Activated naive CD4-positive, alpha-beta T cell treated with anti-CD3 and anti-CD28 coated beads, Interleukin-2, amount 50 U/mL, for 72 hours (primary cell): ENCODE results near the gene TEKT2. TPM values are rescaled to one million over a fixed set of nuclear protein-coding genes. Genes with fewer than 3 reads are reported as not detected.
A peak's percentile ranks its signal among the peaks of the same experiment; 100 is the strongest.

ENCODE experiments used
- ATAC-seq, 2 donors: fragments of 150-1000 bp; cut with Tn5 transposase; 2 replicates each; pipeline ENCODE4 v1.10.0; 2021; ENCODE audit warnings: mild to moderate bottlenecking in 2 of 2, moderate library complexity in 2 of 2
- DNase-seq, 2 donors: peaks; one replicate each; pipeline ENCODE4 v3.0.0; 2021 to 2022; ENCODE audit warnings: low spot score in 2 of 2
- H3K27ac Mint-ChIP-seq, 2 donors: one replicate each; pipeline ENCODE4 v1.8.0; 2022; ENCODE audit warnings: mild to moderate bottlenecking in 2 of 2, mixed read lengths in 2 of 2
- H3K36me3 Mint-ChIP-seq, 2 donors: one replicate each; pipeline ENCODE4 v1.8.0; 2022; ENCODE audit warnings: mixed read lengths in 2 of 2
- H3K9me3 Mint-ChIP-seq, 2 donors: one replicate each; pipeline ENCODE4 v1.8.0; 2022; ENCODE audit warnings: mixed read lengths in 2 of 2
- total RNA-seq, 2 donors: library from RNA; stranded (reverse); gene quantifications; one replicate each; pipeline ENCODE4 v1.2.3, GENCODE V29; 2022

TEKT2 gene
- total RNA-seq, 2 donors from 2014 or later, result 0.27 TPM; not detected in 1

DNA sequence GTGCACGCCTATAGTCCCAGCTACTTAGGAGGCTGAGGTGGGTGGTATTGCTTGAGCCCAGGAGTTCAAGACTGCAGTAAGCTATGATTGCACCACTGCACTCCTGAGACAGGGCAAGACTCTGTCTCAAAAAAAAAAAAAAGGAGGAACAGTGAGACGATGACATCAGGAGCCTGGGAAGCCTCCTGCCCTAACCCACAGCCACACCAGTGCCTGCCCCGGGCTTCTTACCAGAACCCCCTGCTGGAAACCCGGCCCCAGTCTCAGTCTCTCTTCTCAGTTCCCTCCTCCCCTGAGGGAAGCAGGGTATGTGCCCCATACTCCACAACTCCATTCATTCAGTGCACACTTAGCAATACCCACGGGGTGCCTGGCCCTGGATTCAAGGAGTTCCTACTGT is 32.0 kb downstream of the TEKT2 start:
- ATAC-seq (no peak), DNase-seq (no peak)
- no peaks in the 10 kb centered on the region for H3K36me3 Mint-ChIP-seq
- H3K27ac Mint-ChIP-seq, result no peak overlapping the region
- H3K9me3 Mint-ChIP-seq, result no peaks in the 10 kb centered on the region

DNA sequence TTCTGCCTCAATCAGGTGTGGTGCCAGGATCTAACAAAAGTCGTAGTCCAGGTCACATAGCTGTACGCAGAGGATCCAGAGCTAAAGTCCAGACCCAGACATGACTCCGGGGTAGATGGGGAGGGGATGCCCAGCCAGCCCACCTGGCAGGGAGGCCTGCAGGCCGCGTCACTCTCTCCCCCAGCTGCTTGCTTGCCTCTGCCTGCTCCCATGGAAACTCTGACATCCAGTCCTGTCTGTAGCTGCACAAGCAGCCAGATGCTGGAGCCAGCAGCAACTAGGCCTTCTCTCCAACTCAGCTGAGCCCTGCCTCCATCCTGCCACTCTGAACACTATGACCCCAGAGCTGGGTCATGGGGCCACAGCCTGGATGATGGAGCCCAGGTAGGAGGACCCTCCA is 33.0 kb downstream of the TEKT2 start:
- no peaks in the 10 kb centered on the region for H3K9me3 Mint-ChIP-seq
- DNase-seq (no peak), ATAC-seq (no peak)
- H3K36me3 Mint-ChIP-seq, result no peaks in the 10 kb centered on the region
- peak overlapping the region in 1 of 2 donors; percentile 25 for H3K27ac Mint-ChIP-seq

- no peak for DNase-seq
- Mint-ChIP-seq H3K9me3 (no peaks in the 10 kb centered on the region), H3K27ac (no peak overlapping the region)
Measured at GRCh38 chr1:36118447-36119204, 34.7 kb downstream of the TEKT2 start.

GRCh38 chr1:36119456-36119855 is 35.6 kb downstream of the TEKT2 start:
- H3K36me3 Mint-ChIP-seq, result no peaks in the 10 kb centered on the region
- H3K27ac Mint-ChIP-seq, result no peak overlapping the region
- H3K9me3 Mint-ChIP-seq, result no peaks in the 10 kb centered on the region
- ATAC-seq (no peak), DNase-seq (no peak)

More at GRCh38 chr1:36118447-36119204, 34.7 kb downstream of the TEKT2 start:
- H3K36me3 Mint-ChIP-seq, result no peaks in the 10 kb centered on the region
- no peak for ATAC-seq

GRCh38 chr1:36122062-36123030 is 38.5 kb downstream of the TEKT2 start:
- Mint-ChIP-seq H3K9me3 (no peaks in the 10 kb centered on the region), H3K36me3 (no peaks in the 10 kb centered on the region), H3K27ac (no peak overlapping the region)
- DNase-seq (no peak), ATAC-seq (peak; percentile 4 to 25)

DNA sequence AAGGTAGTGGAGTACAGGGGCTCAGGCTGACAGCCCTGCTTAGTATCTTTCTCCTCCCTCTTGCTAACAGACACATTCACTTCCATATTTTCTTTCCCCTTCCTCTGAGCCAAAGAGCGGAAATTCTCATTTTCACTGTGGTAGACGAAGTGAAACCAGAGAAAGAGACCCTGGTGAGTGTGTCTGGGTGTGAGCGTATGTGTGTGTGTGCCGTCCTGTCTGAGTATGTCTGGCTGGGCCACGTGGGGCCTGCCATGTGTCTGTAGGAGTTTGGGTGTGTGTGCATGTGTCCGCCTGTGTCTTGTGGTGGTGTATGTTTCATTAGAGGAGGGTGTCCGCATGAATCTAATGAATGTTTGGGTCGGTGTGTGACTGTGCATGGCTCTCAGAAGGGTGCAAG is 39.5 kb downstream of the TEKT2 start:
- Mint-ChIP-seq H3K9me3 (no peaks in the 10 kb centered on the region), H3K36me3 (no peaks in the 10 kb centered on the region), H3K27ac (no peak overlapping the region)
- ATAC-seq, result peak; percentile 57 to 70
- no peak for DNase-seq

DNA sequence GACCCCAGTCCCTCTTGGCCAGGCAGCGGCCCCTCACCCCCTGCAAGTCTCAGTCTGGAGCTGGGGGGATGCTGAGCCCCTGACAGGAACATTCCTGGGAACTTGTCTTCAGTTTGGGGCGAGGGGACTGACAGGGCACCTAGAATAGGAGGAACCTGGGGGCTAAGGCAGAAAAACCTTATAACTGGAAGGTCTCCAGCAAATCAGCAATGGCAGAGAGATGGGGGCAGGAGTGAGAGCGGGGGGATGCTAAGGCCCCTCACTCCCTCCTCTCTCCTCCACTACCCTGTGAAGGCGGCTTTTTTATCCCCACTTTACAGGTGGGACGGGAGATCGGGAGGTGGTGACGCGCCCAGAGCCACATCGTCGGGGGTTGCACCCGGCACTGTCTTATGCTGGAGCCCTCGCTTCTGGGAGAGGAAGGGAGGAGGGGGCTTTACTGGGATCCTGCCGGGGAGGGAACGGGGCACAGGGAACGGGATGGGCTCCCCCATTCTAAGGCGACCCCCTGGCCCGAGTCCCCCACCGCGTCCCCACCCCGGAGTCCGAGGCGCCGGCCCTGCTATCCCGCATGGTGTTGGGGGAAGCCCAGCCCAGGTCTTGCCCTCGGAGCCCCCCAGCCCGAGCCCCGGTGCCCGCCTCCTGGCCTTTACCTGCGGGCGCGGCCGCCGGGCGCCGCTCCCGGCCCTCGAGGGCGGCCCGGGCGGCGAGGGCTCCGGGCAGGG is 40.7 kb downstream of the TEKT2 start:
- DNase-seq (no peak), ATAC-seq (no peak)
- H3K27ac Mint-ChIP-seq, result no peak overlapping the region
- no peaks in the 10 kb centered on the region for H3K9me3 Mint-ChIP-seq
- H3K36me3 Mint-ChIP-seq, result no peaks in the 10 kb centered on the region

DNA sequence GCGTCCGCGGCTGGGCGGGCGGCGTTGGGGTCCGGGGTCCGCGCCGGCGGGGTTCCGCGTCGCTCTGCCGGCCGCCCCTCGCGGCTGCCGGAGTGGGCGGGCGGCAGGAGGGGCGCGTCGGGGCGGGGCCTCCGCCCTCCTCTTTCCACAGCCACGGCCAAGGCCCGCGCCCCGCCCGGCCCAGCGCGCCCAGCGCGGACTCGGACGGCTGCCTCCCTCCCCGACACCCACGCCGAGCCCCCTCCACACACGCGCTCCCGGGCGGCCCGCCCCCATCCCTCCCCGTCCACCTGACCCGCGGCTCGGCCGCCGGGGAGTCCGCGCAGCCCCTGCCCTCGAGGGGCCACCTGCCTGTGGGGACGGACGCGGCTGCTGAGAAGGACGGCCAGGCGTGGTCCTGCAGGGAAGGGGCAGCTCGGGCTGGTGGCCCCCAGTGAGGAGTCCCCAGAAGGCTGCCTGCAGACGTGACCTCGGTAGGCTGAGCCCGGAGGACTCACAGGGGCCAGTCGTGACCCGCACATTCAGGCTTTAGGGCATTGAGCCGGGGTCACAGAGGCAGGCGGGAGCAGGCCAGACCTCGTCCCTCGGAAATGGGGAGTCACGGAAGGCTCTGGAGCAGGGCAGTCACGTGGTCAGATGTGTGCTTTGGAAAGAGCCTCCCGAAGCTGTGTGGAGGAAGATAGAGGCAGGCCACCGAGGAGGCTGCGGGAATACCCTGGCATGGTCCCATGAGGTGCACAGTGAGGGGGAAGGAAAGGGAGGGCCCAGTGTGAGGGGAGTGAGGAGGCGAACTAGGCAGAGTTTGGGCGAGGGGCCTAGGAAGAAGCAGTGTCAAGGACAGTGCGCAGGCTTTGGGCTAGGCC is 41.5 kb downstream of the TEKT2 start, which contains the start of gene COL8A2:
Gene COL8A2 (minus strand): TSS at position 94 of the 863 bp plus-strand sequence. CDS start 24,980 bp downstream, outside the sequence.
- H3K9me3 Mint-ChIP-seq, result no peaks in the 10 kb centered on the region
- DNase-seq, result no peak
- no peaks in the 10 kb centered on the region for H3K36me3 Mint-ChIP-seq
- ATAC-seq, result peak in 1 of 2 donors; percentile 45
- no peak within 1 kb of the TSS for H3K27ac Mint-ChIP-seq

DNA sequence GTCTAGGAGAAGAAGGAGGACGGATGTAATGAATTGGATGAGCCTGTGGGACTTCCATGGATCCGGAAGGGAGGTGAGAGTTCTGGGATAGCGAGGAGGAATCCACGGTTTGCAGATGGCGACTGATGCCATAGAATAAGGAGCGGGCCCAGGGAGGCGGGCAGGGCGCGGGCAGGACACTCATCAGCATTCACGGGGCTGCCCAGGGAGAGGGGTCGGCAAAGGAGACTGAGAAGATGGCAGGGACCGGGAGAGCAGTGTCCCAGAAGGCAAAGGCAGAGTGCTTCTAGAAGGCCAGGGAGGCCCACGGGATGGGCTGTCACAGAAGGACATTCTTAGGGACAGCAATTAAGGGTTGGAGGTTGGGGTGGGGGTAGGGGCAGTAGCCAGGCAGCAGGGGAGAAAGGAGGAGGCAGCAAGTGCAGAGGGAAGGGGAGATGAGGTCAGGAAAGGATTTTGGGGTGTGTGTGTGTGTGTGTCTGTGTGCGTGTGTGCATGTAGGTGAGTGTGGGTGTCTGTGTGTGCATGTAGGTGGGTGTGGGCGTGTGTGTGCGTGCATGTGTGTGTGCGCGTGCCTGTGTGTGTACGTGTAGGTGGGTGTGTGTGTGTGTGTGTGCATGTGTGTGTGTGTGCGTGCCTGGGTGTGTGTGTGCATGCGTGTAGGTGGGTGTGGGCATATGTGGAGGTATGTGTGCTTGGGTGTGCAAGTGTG is 42.3 kb downstream of the TEKT2 start:
- Mint-ChIP-seq H3K9me3 (no peaks in the 10 kb centered on the region), H3K27ac (no peak overlapping the region), H3K36me3 (no peaks in the 10 kb centered on the region)
- DNase-seq (no peak), ATAC-seq (no peak)

DNA sequence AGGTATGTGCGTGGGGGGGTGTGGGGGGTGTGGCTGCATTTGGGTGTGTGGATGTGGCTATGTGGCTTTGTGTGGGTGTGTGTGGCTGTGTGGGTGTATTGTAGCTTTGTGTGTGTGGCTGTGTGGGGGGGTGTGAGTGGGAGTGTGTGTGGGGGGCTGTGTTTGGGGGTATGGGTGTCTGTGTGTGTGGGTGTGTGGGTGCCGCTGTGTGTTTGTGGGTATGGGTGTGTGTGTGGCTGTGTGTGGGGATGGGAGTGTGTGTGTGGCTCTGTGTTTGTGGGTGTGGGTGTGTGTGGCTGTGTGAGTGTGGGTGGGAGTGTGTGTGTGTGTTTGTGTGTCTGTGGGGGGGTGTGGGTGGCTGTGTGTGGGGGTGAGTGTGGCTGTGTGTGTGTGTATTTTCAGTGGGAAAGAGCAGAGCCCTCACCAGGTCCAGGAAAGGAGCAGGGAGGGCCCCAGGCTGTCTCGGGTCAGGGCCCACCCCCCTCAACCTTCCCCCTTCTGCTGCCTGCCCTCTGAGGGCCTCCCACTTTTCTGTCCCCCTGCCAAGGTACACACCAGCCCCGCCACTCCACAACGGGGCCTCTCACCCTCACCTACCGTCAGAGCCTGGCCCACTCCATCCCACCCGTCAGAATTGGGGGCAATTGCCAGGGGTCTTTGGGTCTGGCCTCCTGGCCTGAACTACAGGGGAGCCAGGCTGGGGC is 43.1 kb downstream of the TEKT2 start:
- H3K9me3 Mint-ChIP-seq, result no peaks in the 10 kb centered on the region
- no peak overlapping the region for H3K27ac Mint-ChIP-seq
- no peaks in the 10 kb centered on the region for H3K36me3 Mint-ChIP-seq
- no peak for ATAC-seq
- DNase-seq, result no peak

- no peaks in the 10 kb centered on the region for H3K36me3 Mint-ChIP-seq
- H3K27ac Mint-ChIP-seq, result no peak overlapping the region
- ATAC-seq (no peak), DNase-seq (no peak)
- no peaks in the 10 kb centered on the region for H3K9me3 Mint-ChIP-seq
Measured at GRCh38 chr1:36128126-36128904, 44.4 kb downstream of the TEKT2 start.

DNA sequence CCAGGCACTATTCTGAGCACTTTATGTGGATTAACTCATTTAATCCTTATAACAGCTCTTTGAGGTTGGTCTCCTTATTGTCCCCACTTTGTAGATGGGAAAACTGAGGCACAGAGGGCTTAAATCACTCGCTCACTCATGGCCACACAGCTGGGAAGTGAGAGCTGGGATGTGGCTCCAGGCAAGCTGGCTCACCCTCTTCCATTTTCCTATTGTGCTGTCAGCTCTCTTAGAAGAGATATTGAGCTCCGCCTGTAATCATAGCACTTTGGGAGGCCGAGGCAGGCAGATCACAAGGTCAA is 45.0 kb downstream of the TEKT2 start:
- no peaks in the 10 kb centered on the region for H3K36me3 Mint-ChIP-seq
- no peaks in the 10 kb centered on the region for H3K9me3 Mint-ChIP-seq
- DNase-seq, result no peak
- no peak for ATAC-seq
- no peak overlapping the region for H3K27ac Mint-ChIP-seq

DNA sequence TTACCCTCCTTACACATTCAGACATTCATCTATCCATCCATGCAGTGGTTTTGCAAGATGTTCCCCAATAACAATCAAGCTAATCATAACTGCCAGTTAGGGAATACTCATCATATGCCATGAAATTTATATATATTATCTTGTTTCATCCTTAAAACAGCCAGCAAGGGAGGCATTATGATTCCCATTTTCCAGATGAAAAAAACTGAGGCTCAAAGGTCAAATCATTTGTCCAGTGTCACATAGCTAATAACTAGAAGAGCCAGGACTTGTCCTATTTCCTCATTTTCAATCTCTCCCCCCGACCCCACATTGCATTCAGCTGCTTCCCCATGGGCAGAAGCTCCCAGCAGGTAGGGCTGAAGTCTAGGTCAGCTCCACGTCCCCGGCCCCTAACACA is 48.1 kb downstream of the TEKT2 start:
- Mint-ChIP-seq H3K36me3 (no peaks in the 10 kb centered on the region), H3K9me3 (no peaks in the 10 kb centered on the region)
- ATAC-seq, result no peak

DNA sequence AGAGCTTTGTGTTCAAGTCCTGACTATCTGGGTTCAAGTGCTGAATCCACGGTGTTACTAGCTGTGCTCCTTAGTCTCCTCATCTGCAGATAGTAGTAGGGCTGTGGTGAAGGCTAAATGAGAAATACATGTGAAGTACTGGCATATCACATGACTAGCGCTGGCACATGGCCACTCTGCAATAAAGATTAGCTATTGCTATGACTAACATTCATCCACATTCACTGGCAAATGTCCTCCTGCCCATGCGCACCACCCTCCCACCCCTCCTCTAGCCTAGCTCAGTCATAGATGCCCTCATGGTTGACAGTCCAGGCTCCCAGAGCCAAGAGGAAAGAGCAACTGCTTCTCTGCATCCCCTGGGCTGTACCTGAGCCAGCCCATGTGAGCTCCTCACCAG is 49.6 kb downstream of the TEKT2 start:
- DNase-seq (no peak), ATAC-seq (peak in 1 of 2 donors; percentile 5)
- H3K9me3 Mint-ChIP-seq, result no peaks in the 10 kb centered on the region

More for the DNA sequence above, 48.1 kb downstream of the TEKT2 start:
- DNase-seq, result no peak
- no peak overlapping the region for H3K27ac Mint-ChIP-seq

More for the DNA sequence above, 49.6 kb downstream of the TEKT2 start:
- H3K27ac Mint-ChIP-seq, result no peak overlapping the region
- no peaks in the 10 kb centered on the region for H3K36me3 Mint-ChIP-seq
